Epithelial cell of proximal tubule (primary cell): ENCODE measurements around the gene GDPD5. TPM values are rescaled to one million over a fixed set of nuclear protein-coding genes. Genes with fewer than 3 reads are reported as not detected.

ENCODE experiments used
- DNase-seq: peaks from one replicate; pipeline ENCODE4 v3.0.0-alpha.2; 2011; ENCODE audit warnings: low read depth
- H3K4me3 ChIP-seq: 2 replicates; pipeline ENCODE4 v1.5.1; 2011; ENCODE audit warnings: low read depth, mild to moderate bottlenecking, low read length
- total RNA-seq: library from RNA; depleted of rRNA; stranded (reverse); fragments of >200 nt; gene quantifications from 2 replicates; pipeline ENCODE4 v1.2.3, GENCODE V29; 2015
- TF ChIP-seq, protein P1 (sequence below): conservative IDR thresholded peaks from 2 replicates; pipeline ENCODE4 v1.5.1; 2012; ENCODE audit warnings: low read depth, mild to moderate bottlenecking, low read length

The GDPD5 gene
- total RNA-seq, 1 donor from 2014 or later, result 17.4 TPM

DNA sequence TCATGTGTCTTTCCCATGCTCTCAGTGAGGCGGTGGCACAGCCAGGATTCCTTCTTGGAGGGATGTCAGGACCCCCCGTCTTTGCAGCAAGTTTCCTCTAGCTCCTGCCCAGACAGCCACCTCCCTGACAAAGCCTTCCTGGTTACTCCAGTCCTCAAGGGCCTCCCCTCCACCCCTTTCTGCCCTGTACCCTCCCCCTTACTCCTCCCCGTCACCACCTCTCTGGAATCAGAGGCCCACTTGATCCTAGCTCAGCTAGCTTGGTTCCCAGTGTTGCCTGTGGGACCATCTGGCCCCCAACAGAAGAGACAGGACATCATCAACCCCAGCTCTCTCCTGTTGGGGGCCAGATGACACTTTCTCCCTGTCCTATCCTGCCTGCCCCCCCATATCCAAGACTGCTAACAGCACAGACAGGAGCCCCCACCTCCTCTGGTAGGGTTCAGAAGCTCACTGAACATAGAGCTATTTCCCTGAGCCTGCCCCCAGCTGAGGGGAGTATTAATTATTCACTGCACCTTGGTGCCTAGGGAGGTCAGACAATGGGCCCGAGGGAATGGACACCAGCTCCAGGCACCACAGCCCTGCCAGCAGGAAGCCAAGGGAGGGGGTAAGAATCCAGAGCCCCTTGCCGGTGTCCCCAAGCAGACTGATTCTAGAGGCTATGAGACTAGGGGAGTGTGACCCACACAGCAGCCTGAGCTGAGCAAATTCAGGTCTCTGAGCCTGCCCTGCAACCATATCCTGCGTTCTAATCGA is 3.3 kb downstream of the GDPD5 start:
- no peak overlapping the region for H3K4me3 ChIP-seq
- DNase-seq, result no peak
- TF ChIP-seq, protein P1, sequence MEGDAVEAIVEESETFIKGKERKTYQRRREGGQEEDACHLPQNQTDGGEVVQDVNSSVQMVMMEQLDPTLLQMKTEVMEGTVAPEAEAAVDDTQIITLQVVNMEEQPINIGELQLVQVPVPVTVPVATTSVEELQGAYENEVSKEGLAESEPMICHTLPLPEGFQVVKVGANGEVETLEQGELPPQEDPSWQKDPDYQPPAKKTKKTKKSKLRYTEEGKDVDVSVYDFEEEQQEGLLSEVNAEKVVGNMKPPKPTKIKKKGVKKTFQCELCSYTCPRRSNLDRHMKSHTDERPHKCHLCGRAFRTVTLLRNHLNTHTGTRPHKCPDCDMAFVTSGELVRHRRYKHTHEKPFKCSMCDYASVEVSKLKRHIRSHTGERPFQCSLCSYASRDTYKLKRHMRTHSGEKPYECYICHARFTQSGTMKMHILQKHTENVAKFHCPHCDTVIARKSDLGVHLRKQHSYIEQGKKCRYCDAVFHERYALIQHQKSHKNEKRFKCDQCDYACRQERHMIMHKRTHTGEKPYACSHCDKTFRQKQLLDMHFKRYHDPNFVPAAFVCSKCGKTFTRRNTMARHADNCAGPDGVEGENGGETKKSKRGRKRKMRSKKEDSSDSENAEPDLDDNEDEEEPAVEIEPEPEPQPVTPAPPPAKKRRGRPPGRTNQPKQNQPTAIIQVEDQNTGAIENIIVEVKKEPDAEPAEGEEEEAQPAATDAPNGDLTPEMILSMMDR, result no peak

DNA sequence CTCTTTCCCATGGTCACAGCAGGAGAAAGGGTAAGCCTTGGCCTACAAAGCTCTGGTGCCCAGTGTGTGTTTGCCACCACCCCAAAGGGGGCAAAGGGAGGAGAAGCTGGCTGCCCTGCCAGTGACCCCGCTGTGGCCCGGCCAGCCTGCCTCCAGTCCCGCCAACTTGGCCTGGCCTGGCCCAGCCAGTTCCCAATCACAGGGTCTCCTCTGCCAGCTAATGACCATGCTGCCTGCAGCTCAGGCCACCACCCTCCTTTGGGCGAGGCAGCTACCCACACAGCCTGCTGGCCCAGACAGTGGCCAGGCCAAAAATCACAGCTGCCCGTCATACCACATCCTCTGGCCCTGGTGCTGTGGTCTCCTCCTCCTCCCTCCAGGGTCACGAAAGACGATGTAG is 5.1 kb downstream of the GDPD5 start:
- DNase-seq, result no peak
- H3K4me3 ChIP-seq, result no peak overlapping the region
- TF ChIP-seq, protein P1, result no peak

DNA sequence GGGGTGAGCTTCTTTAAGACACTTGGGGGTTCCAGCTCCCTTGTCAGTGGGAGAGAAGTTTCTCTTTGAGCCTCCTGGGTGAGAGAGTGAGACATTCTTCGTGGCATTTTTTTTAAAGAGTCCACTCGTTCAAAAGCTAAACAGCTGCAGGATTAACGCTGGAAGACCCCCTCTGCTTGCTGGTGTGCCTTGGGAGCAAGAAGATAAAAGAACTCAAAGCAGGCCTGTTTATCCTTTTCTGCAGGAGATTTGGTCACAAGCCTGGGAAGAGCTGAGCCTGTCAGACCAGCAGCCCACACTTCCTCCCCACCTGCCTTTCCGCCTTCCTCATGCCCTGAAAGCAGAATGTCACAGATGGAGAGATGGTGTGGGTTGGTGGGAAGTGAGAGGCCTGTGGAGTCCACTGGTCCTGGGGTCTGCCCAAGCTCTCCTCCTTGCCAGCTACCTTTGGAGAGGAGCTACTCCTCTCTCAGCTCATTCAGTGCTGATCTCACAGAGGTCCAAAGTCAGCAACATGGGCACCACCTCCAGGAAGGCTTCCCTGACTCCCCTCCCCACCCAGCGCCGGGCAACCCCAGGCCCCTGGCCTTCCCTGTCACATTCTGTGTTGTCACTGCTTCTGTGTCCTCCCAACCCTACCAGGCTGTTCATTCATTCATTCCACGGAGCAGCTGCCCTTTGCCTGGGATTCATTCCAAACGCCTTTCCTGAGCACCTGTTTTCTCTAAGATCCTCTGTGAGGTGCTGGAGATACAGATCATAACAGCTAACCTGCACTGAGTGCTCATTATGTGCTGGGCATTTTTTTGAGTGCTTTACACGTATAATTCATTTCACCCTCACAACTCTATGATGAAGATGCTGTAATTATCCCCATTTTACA is 6.7 kb downstream of the GDPD5 start:
- no peak for DNase-seq
- no peak overlapping the region for H3K4me3 ChIP-seq
- TF ChIP-seq, protein P1, result no peak

DNA sequence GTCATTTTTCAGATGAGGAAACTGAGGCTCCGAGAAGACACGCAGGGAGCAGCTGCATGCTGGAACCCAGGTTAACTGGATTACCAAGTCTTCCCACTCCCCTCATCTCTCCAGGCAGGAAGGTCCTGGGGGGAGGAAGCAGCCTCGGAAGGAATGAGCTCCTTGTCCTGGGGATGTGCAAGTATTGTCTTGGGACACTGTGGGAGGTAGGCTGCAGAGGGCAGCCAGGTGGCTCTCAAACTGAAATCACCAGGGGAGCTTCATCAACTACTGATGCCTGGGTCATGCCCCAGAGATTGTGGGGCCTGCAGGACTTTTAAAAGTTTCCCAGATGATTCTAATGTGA is 7.6 kb downstream of the GDPD5 start:
- TF ChIP-seq, protein P1, result no peak
- H3K4me3 ChIP-seq, result no peak overlapping the region

DNA sequence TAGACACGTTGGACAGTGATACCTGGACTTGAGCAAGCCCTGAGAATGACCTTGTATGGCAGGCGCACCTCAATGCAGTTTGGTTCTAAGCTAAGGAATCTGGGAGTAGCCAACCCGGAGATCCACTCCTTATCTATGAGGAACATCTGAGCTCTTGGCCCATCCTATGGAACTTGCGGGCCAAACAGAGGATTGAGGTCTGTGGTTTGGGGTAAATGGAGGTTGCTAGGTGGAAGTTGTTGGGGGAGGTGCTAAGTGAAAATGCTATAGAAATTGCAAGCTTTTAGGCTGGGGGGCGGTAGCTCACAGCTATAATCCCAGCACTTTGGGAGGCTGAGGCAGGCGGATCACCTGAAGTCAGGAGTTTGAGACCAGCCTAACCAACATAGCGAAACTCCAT is 8.9 kb downstream of the GDPD5 start:
- H3K4me3 ChIP-seq, result no peak overlapping the region
- DNase-seq, result no peak
- TF ChIP-seq, protein P1, result no peak

More for the DNA sequence above, 7.6 kb downstream of the GDPD5 start:
- no peak for DNase-seq

DNA sequence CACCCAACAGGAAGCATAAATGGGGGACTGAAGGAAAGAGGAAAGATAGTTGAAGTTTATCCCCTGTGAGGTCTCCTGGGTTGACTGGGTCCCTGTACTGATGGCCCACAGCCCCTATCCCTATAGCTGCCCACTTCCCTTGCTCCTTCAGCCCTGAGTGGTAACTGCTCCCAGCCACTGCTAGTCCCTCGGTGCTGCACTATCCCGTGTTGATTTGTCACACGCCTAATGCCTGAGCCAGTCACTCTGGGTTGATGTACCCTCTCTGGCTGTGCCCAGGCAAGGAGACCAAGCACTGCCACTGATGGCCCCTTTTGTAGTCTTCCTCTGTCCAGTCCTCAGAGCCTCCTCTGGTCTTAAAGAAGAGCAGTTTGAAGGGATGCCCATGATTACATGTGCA is 9.6 kb downstream of the GDPD5 start:
- DNase-seq, result no peak
- H3K4me3 ChIP-seq, result no peak overlapping the region
- TF ChIP-seq, protein P1, result no peak
